HG03460 (cell line): ENCODE measurements around the gene UBXN10.

Experiments
- ATAC-seq: cut with Tn5 transposase; IDR thresholded peaks from one replicate; pipeline ENCODE4 v1.9.1; 2021; ENCODE audit not compliant: unreplicated experiment

UBXN10 gene

DNA sequence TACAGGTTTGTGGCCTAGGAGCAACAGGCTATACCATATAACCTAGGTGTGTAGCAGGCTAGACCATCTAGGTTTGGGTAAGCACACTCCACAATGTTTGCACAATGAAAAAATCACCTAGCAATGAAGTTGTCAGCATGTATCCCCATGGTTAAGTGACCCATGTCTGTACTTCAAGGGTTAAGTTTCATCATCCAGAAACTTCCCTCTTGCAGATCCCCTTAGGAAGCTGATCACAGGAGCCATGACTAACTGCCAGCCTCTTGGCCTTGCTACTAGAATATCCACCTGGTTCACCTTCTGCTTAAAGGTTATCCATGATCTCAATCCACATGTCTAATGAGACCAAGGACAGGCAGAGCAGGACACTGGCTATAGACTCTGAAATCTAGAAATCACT is 3.5 kb upstream of the UBXN10 start:
- no peak for ATAC-seq

DNA sequence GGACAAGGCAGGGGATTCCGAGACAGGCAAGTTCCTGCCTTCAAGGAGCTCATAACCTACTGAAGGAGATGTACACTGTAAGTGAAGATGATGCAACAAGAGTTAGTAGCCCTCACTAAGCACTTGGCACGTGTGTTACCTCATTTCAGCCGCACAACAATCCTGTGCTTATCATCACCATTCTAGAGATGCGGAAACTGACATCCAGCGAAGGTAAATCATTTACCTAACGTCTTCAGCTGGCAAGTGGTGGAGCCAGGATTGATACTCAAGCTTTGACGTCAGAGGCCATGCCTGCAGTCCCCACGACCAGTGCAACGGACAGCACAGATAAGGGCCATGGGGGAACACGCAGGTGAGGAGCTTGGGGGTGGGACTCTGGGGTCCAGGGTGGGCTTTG is 2.9 kb upstream of the UBXN10 start:
- ATAC-seq, result no peak

GRCh38 chr1:20183616-20184271 is 2.2 kb upstream of the UBXN10 start:
- no peak for ATAC-seq

- no peak for ATAC-seq
Measured at GRCh38 chr1:20184481-20184900, 1.4 kb upstream of the UBXN10 start.

DNA sequence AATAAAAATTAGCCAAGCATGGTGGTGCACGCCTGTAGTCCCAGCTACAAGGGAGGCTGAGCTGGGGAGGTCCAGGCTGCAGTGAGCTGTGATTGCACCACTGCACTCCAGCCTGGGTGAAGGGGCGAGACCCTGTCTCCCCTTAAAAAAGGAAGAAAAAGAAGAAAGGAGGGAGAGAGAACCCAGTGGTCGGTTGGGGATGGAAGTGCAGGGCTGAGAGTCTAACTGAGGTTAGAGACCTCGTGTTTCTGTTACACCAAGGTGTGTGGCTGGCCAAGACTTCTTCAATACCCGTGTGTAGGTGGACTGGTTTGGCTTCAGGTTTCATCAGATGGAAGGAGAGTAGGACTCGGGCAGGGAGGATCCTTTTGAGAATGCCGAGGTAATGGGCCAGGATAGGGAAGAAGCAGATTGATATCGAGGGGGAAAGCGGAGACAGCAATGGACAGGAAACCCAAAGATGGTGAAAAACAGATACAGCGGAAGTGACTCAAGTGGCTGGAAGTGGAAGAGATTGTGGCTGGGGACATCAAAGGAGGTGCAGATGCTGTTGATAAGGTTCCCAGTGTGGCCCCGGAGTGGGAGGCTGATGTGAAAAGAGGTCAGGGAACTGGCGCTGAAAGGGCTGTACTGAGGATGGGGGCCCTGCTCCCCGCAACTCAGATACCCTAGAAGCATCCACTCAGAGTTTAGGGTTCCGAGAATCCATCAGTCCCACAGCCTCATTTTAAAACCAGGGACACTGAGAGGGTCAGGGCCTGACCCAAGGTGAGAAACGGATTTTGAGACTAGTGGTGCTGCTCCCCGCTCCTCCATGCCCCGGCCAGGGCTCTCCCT is 681 bp upstream of the UBXN10 start:
- no peak for ATAC-seq

DNA sequence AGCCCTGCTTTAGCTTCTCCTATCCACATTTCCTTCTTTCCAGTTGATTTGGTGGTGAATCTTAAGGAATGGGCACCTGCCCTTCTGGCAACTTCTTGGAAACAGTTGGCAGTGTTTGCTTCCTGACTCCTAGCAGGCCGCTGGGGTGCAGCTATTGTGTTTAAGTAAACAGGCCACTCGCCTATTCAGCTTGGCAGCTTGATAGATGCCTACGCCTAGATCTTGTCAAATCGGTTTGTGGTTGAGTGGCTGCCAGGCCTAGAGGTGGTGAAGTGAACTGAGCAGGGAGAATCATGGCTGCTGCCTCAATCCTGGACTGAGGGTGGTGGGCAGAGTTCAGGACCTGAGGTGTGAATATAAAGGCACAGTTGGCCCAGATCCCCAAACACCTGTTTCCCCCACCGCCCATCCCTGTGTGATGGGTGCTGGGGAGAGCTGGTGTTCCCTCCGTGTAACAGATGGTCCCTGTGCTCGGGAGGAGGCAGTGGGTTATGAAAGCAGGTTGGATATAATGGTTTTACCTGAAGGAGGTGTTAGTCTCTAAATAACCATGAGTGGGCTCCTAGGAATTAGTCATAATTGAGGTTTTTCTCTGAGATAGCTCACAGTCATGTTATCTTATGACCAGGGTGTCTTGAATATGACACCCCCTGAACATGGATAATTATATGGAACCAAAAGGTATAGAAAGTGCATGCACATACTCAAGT is 1.4 kb downstream of the UBXN10 start:
- no peak for ATAC-seq

DNA sequence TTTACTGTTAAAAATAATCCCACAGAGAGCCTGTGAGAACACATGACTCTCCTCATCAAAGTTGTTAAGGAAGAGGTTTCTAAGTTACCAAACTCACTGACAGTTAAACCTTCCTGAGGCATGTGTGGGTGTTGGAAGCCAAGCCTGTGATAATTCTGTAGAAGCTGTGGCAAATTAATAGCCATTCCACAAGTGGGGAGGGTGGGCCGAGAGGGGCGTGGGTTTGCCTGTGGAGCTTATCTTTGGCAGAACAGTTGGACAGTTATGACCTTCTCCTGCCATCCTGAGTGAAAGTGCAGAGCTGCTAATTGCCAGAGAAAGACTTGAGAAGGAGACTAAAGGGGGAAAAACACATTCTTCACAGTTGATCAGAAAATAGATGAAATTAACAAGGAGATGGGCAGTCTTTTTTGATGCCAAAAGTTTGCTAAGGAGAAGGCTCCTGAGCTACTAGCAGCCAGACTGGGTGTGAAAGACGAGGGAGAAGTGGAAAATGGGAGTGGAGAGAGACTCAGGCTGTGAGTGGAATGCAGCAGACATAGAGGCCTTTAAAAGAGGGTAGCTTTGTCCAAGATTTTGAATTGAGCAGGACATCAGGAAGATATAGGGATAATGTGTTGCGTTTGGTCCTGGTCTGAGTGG is 2.0 kb downstream of the UBXN10 start:
- no peak for ATAC-seq

DNA sequence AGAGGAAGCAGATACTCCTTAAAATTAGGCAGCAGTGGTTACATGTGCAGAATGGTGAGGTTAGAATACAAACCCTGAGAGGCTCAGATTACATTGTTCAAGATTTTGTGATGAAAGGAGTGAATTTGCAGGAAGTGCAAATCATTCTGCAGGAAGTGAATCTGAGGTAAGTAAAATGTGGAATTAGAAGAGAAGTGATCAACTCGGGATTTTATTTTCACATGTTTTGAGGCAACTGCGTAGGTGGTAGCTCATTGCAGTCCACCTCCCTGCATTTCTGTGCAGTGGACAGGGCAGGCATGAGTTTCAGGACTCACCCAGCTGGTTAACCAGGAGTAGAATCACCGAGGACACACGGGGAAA is 2.5 kb downstream of the UBXN10 start:
- no peak for ATAC-seq

- no peak for ATAC-seq
Measured at GRCh38 chr1:20189664-20190063, 3.8 kb downstream of the UBXN10 start.

DNA sequence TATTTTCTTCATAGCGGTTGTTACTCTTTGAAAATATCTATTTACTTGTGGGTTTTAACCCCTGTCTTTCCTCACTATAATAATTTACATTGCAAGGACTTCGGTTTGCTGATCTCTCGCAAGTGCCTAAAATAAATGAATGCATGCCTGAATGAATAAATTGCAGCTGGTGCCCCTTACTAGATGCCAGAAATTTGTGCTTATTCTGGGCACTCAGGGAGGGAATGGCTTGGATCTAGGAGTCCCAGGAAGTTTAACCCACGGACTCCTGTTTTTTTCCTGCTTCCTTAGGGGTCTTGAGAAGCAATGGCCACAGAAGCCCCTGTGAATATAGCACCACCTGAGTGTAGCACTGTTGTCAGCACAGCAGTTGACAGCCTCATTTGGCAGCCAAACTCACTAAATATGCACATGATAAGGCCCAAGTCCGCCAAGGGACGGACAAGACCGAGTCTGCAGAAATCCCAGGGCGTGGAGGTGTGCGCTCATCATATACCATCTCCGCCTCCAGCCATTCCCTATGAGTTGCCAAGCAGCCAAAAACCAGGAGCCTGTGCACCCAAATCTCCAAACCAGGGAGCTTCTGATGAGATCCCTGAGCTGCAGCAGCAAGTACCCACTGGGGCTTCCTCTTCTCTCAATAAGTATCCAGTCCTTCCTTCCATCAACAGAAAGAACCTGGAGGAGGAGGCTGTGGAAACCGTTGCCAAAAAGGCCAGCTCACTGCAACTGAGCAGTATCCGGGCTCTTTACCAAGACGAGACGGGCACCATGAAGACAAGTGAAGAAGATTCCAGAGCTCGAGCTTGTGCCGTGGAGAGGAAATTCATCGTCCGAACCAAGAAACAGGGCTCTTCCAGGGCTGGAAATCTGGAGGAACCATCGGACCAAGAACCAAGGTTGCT is 4.6 kb downstream of the UBXN10 start:
- no peak for ATAC-seq

- ATAC-seq, result no peak
Measured at GRCh38 chr1:20191266-20191825, 5.5 kb downstream of the UBXN10 start.

DNA sequence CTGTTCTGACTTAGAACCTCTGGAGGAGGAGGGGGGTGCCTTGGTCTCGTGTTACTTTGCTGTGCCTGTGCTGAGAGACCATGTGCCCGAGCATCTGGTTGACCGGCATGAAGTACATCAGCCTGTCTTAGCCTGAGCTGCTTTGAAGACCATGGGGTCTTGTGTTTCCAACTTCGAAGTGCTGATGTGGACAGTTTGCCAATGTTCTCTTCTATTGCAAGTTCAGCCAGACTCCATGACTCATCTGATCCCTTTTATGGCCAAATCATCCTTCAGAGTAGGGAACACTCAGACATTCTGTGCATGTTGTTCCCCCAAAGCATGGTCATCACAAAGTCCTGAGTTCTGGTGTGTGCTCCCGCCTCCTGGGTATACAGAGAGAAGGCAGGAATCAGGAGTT is 6.5 kb downstream of the UBXN10 start:
- no peak for ATAC-seq

DNA sequence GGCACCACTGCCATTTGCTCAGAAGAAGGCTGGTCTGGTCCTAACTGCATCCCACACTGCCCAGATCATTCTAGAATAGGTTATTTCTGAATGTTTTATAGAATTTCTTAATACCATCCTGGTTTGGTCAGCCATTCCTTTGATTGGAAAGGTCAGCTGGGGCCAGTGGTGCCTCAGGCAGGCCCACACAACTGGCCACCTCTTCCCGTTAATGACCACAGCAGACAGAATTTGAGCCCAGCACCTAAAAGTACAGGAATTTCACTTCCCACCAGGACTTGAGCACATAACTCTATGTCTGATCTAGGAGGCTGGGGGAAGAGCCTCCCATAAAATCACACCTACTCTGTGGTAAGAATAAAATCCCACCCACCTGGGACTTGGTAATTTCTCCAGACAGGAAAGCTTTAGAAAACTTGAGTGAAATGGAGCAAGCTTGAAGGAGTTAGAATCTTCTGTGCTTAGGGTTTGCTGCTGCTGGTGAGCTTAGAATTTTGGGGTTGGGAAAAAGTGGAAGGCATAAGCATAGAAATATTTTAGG is 7.0 kb downstream of the UBXN10 start:
- no peak for ATAC-seq

DNA sequence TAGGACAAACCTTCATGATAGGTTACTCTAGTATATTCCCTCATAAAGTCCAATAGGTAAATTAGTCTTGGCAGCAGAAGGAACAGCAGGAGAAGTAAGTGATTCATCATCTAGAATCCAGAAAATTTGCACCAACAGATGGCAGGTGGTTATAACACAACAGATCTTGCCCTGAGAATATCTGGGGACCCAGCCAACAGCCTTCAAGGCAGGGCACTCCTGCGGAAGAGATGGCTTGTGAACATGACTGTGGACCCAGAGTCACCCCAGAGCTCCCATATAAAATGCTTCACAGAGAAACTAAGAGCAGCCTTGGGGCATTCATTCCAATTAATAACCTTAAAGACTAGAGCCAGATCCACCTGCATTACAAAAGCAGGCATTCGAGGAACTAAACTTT is 8.3 kb downstream of the UBXN10 start:
- ATAC-seq, result no peak

GRCh38 chr1:20194757-20195461 is 9.0 kb downstream of the UBXN10 start:
- ATAC-seq, result no peak

GRCh38 chr1:20195462-20195780 is 9.5 kb downstream of the UBXN10 start:
- no peak for ATAC-seq

- ATAC-seq, result no peak
Measured at GRCh38 chr1:20197329-20197791, 11.5 kb downstream of the UBXN10 start.

DNA sequence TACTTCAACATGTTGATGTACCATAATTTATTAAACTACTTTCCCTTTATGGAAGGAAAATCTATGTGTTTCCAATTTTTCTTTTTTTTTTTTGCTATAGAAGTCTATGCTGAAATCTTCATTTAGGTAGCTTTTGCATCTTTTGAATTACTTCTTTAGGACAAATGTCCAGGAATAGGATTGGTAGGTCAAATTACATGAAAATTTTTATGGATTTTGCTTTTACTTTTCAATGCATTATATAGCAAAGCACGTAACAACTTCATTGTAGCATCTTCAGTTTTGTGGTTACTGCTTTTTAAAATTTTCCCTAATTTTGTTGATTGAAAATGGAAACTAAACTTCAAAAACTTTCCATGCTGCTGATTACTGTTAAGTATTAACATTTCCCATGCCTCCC is 12.4 kb downstream of the UBXN10 start:
- ATAC-seq, result no peak

GRCh38 chr1:20198918-20199317 is 13.0 kb downstream of the UBXN10 start:
- no peak for ATAC-seq
